Measurements from ENCODE around the gene TAAR2. TPM values are rescaled to one million over a fixed set of nuclear protein-coding genes. Genes with fewer than 3 reads are reported as not detected.

TAAR2 gene
- not detected in 2 replicates for total RNA-seq (2021; fragmentation: NEBNext Ultra II Directional; extraction: Animal tissue kit (Norgen Biotek cat#: 25700))
- not detected in 2 replicates for polyA plus RNA-seq (2011; rRNA removed)
- not detected for polyA plus RNA-seq (2011; cell fraction: cytosol; rRNA removed)
- not detected for polyA plus RNA-seq (2011; cell fraction: nucleus; rRNA removed)
- not detected in 4 replicates for polyA plus RNA-seq (2012, experiment 1 of 2)
- polyA plus RNA-seq (2012, experiment 2 of 2) = not detected
- not detected for polyA plus RNA-seq (2013, experiment 1 of 2)
- not detected for polyA plus RNA-seq (2013, experiment 2 of 2)
- not detected in 2 replicates for polyA minus RNA-seq (2011; rRNA and poly(A)+ RNA removed)
- polyA minus RNA-seq (2011; cell fraction: cytosol; rRNA and poly(A)+ RNA removed) = not detected
- not detected for polyA minus RNA-seq (2011; cell fraction: nucleus; rRNA and poly(A)+ RNA removed)
- long read RNA-seq, experiment 1 = 0 reads
- long read RNA-seq, experiment 2 = 0 reads

DNA sequence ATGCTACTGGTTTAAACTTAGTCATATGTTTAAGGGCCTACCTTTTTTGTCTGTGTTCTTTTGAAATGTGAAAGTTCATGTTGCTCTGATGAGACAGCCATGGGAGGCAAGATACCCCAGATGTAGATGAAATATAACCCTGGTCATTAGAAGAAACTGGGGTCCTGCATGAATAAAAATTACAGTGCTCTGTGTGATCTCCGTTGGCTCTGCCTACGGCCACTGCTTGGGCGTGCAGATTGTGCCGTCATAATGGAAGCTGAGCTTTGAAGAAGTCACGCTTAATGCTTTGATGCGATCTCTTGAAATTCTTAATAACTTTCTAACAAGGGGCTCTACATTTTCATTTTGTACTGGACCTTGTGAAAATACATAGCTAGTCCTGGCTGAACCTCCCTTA lies at the start of gene TAAR2:
Gene TAAR2 (minus strand): TSS at position 101 of the 400 bp plus-strand sequence. CDS start 0 bp downstream, at position 101.
- H3K56ac ChIP-seq (replicated peaks; ENCODE audit: insufficient read length, low read depth, low read length) = no peak within 1 kb of the TSS
- H3K79me1 ChIP-seq (ENCODE audit: low read depth, low read length) = no peaks in the 10 kb centered on the region
- FAIRE-seq (no peak), DNase-seq (ENCODE audit: low read depth in 1 of 2, low spot score in 2 of 2) (no peak)
- no peak within 1 kb of the TSS for H2BK12ac ChIP-seq (ENCODE audit: low read depth, low read length)
- H2AFZ ChIP-seq (ENCODE audit: low read length) = peak within 1 kb of the TSS; percentile 10; the same call in 1 of the 2 replicates
- TF ChIP-seq JUND (IDR thresholded peaks at IDR 0.05; ENCODE audit: low read length) = no peak
- no peak within 1 kb of the TSS for H4K5ac ChIP-seq (ENCODE audit: insufficient read length, low read depth, low read length)
- H2BK20ac ChIP-seq (ENCODE audit: low read length) = no peak within 1 kb of the TSS
- no peak within 1 kb of the TSS for H3K9ac ChIP-seq (replicated peaks in 1 of 4; ENCODE audit: extremely low read depth in 1 of 4, low read depth in 3 of 4, low read length in 3 of 4)
- no peak within 1 kb of the TSS for H3K4me2 ChIP-seq (ENCODE audit: insufficient read depth in 1 of 2, low read depth in 2 of 2, low read length in 2 of 2)
- H3K9me3 ChIP-seq (ENCODE audit: insufficient read depth in 2 of 2, low read depth in 1 of 2, low read length in 1 of 2) = no peaks in the 10 kb centered on the region
- H2AK5ac ChIP-seq (ENCODE audit: low read depth, low read length) = no peak within 1 kb of the TSS
- H3K14ac ChIP-seq (ENCODE audit: insufficient read length) = no peak within 1 kb of the TSS
- no peaks in the 10 kb centered on the region for H3K79me2 ChIP-seq (ENCODE audit: control insufficient read depth in 1 of 2, insufficient read depth in 2 of 2, low read length in 2 of 2)
- H4K20me1 ChIP-seq (replicated peaks in 1 of 2; ENCODE audit: control insufficient read depth in 1 of 2, insufficient read depth in 2 of 2, low read length in 2 of 2) = no peaks in the 10 kb centered on the region
- no peak within 1 kb of the TSS for H3K18ac ChIP-seq (ENCODE audit: extremely low read depth, low read length)
- H3K27me3 ChIP-seq (replicated peaks in 1 of 4; ENCODE audit: control insufficient read depth in 3 of 4, extremely low read depth in 1 of 4, insufficient read depth in 3 of 4, low read length in 3 of 4) = no peaks in the 10 kb centered on the region
- ChIA-PET CTCF (ENCODE audit: partially characterized antibody) (interaction anchor here (1.6 kb wide), 1 partner anchor 25 kb away, joined by 4 read pairs; no protein-coding TSS in a partner anchor), POLR2A (ENCODE audit: partially characterized antibody) (no interaction called here)
- H3K27ac ChIP-seq (ENCODE audit: low read depth, low read length) = no peak within 1 kb of the TSS
- H3K23me2 ChIP-seq (ENCODE audit: low read depth, low read length) = no peaks in the 10 kb centered on the region
- H2BK15ac ChIP-seq (ENCODE audit: low read length) = no peak within 1 kb of the TSS
- no peak within 1 kb of the TSS for H4K91ac ChIP-seq (replicated peaks; ENCODE audit: insufficient read length, low read length)
- H3K4me1 ChIP-seq (replicated peaks in 1 of 4; ENCODE audit: control insufficient read depth in 3 of 4, insufficient read depth in 4 of 4, low read length in 3 of 4) = no peaks in the 10 kb centered on the region
- H3K4me3 ChIP-seq (ENCODE audit: extremely low read depth in 1 of 4, insufficient read depth in 2 of 4, low read depth in 3 of 4, low read length in 4 of 4) = no peak within 1 kb of the TSS
- no peak within 1 kb of the TSS for H2BK5ac ChIP-seq (ENCODE audit: low read depth, low read length)
- no peak within 1 kb of the TSS for H2BK120ac ChIP-seq (replicated peaks; ENCODE audit: low read depth, low read length)
- H3K23ac ChIP-seq (ENCODE audit: insufficient read length) = no peak within 1 kb of the TSS
- no peak within 1 kb of the TSS for H3K4ac ChIP-seq (replicated peaks; ENCODE audit: insufficient read length, low read depth, low read length)
- H4K8ac ChIP-seq (ENCODE audit: extremely low read depth, insufficient read depth, low read length) = no peak within 1 kb of the TSS
- 93% methylated on average over 6 of the region's 6 CpGs; no CpG with 5 or more reads in 1 of the 2 experiments for WGBS, 2 experiments (ENCODE audit: extremely low coverage in 1 of 2, insufficient coverage in 1 of 2, insufficient read length in 1 of 2, insufficient replicate concordance in 2 of 2, low coverage in 1 of 2, low lambda C conversion rate in 2 of 2, missing lambda C conversion rate in 1 of 2)
- H3K36me3 ChIP-seq (ENCODE audit: control insufficient read depth in 2 of 4, insufficient read depth in 4 of 4, low read length in 3 of 4) = no peaks in the 10 kb centered on the region
